B cell (primary cell): ENCODE measurements around the gene CSNK2B. TPM values are rescaled to one million over a fixed set of nuclear protein-coding genes. Genes with fewer than 3 reads are reported as not detected.

ENCODE experiments used
- ATAC-seq: fragments of 200-7000 bp; cut with Tn5 transposase; one replicate; pipeline ENCODE4 v1.10.0; 2021; ENCODE audit warnings: low read depth, mild to moderate bottlenecking, moderate number of reproducible peaks, moderate library complexity
- CTCF ChIA-PET: fragments of 350-600 bp; sonication (Branson Sonifier 250); formaldehyde crosslinking; loops from one replicate; lab custom pipeline; 2021; ENCODE audit warnings: antibody characterized with exemption, inconsistent platforms; lab: Charles Lee
- POLR2A ChIA-PET: fragments of 350-600 bp; sonication (Branson Sonifier 250); formaldehyde crosslinking; loops from one replicate; lab custom pipeline; 2021; ENCODE audit warnings: antibody characterized with exemption; lab: Charles Lee
- DNase-seq: peaks from one replicate; pipeline ENCODE4 v3.0.0; 2013
- H2AFZ ChIP-seq: 2 replicates; pipeline ENCODE4 v1.6.1; 2012; ENCODE audit warnings: mild to moderate bottlenecking, low read depth, low read length; ENCODE audit not compliant: insufficient read depth, poor library complexity, severe bottlenecking
- H3K27ac ChIP-seq, 2 donors: 1 replicate in 1 of 2; 2 replicates in 1 of 2; pipeline ENCODE4 v1.5.1; 2012 to 2013; ENCODE audit warnings: low read length in 2 of 2, mild to moderate bottlenecking in 2 of 2, moderate library complexity in 1 of 2
- H3K27me3 ChIP-seq, 4 experiments: fragments of 200-600 bp in 1 of 4; sonication (generic) in 1 of 4; replicated peaks in 1 of 4; 1 replicate in 2 of 4; 2 replicates in 2 of 4; pipeline versions ENCODE4 v1.6.1 to v1.7.0; 2013 to 2016; ENCODE audit warnings: low read length in 3 of 4, mild to moderate bottlenecking in 2 of 4, mixed read lengths in 1 of 4, moderate library complexity in 1 of 4; ENCODE audit not compliant: insufficient read depth in 4 of 4, control insufficient read depth in 3 of 4; ENCODE audit errors: control extremely low read depth in 1 of 4
- H3K36me3 ChIP-seq, 2 experiments: replicated peaks in 1 of 2; 1 replicate in 1 of 2; 2 replicates in 1 of 2; pipeline versions ENCODE4 v1.6.1 to v1.7.1; 2013; ENCODE audit warnings: low read length in 1 of 2; ENCODE audit not compliant: insufficient read depth in 2 of 2, control insufficient read depth in 1 of 2; ENCODE audit errors: control extremely low read depth in 1 of 2, extremely low read depth in 1 of 2
- H3K4me1 ChIP-seq, 2 donors: fragments of 200-600 bp in 1 of 2; sonication (generic) in 1 of 2; 1 replicate in 1 of 2; 2 replicates in 1 of 2; pipeline versions ENCODE4 v1.5.1 to v1.6.1; 2013 to 2017; ENCODE audit warnings: low read length in 2 of 2; ENCODE audit not compliant: control insufficient read depth in 2 of 2, insufficient read depth in 2 of 2
- H3K4me2 ChIP-seq: replicated peaks from 2 replicates; pipeline ENCODE3; 2012; ENCODE audit warnings: mild to moderate bottlenecking, low read depth, low read length; ENCODE audit not compliant: poor library complexity, severe bottlenecking
- H3K4me3 ChIP-seq, 5 experiments: fragments of 200-600 bp in 1 of 5; sonication (generic) in 1 of 5; 1 replicate in 3 of 5; 2 replicates in 2 of 5; pipeline versions ENCODE4 v1.5.1 to v1.7.0; 2011 to 2016; ENCODE audit warnings: low read length in 4 of 5, mild to moderate bottlenecking in 4 of 5, low read depth in 2 of 5, control low read depth in 1 of 5, moderate library complexity in 1 of 5; ENCODE audit not compliant: insufficient read depth in 1 of 5; ENCODE audit errors: control extremely low read depth in 1 of 5, extremely low read depth in 1 of 5
- H3K79me2 ChIP-seq: fragments of 200-600 bp; sonication (generic); one replicate; pipeline ENCODE4 v1.6.0; 2016; ENCODE audit warnings: low read length; ENCODE audit not compliant: control insufficient read depth, insufficient read depth
- H3K9ac ChIP-seq: fragments of 200-600 bp; sonication (generic); 2 replicates; pipeline ENCODE4 v1.6.1; 2017; ENCODE audit warnings: mild to moderate bottlenecking, low read length, moderate library complexity
- H3K9me3 ChIP-seq, 3 donors: one replicate each; pipeline versions ENCODE4 v1.6.1 to v1.7.1; 2013; ENCODE audit warnings: low read length in 2 of 3; ENCODE audit not compliant: control insufficient read depth in 2 of 3, insufficient read depth in 1 of 3; ENCODE audit errors: control extremely low read depth in 1 of 3
- H4K20me1 ChIP-seq: 2 replicates; pipeline ENCODE4 v1.6.0; 2012; ENCODE audit warnings: mild to moderate bottlenecking, low read length; ENCODE audit not compliant: insufficient read depth, control insufficient read depth, poor library complexity, severe bottlenecking
- H3K27ac Mint-ChIP-seq: one replicate; pipeline ENCODE4 v1.8.0; 2021; ENCODE audit warnings: mixed read lengths
- H3K27me3 Mint-ChIP-seq: one replicate; pipeline ENCODE4 v1.8.0; 2021; ENCODE audit warnings: mixed read lengths
- H3K4me1 Mint-ChIP-seq: one replicate; pipeline ENCODE4 v1.8.0; 2021; ENCODE audit warnings: mixed read lengths
- H3K4me3 Mint-ChIP-seq: one replicate; pipeline ENCODE4 v1.8.0; 2021; ENCODE audit warnings: mixed read lengths
- H3K9me3 Mint-ChIP-seq: one replicate; pipeline ENCODE4 v1.8.0; 2022; ENCODE audit warnings: mixed read lengths; ENCODE audit not compliant: insufficient read depth
- EZH2 ChIP-seq: IDR thresholded peaks from 2 replicates; pipeline ENCODE4 v1.6.1; 2012; ENCODE audit warnings: borderline replicate concordance, low read depth, mild to moderate bottlenecking, moderate library complexity, low read length; ENCODE audit not compliant: insufficient read depth, poor library complexity, severe bottlenecking
- WGBS: methylation state at CpG from one replicate; pipeline ENCODE4 v1.1.5; 2013; ENCODE audit warnings: missing lambda C conversion rate; ENCODE audit not compliant: insufficient coverage; 5-methylcytosine and 5-hydroxymethylcytosine counted together
- intact Hi-C: fragments of 100-400 bp; cut with micrococcal nuclease; formaldehyde crosslinking; loops from one replicate; pipeline ENCODE4 v1.10.0; 2022
- polyA plus RNA-seq: library from polyadenylated mRNA; depleted of rRNA; stranded (reverse); fragments of >200 nt; gene quantifications from 2 replicates; pipeline ENCODE4 v1.2.3, GENCODE V29; 2012
- total RNA-seq, 2 donors: library from RNA; stranded (reverse); fragments of 120-200 nt in 1 of 2; gene quantifications; 1 replicate in 1 of 2; 2 replicates in 1 of 2; pipeline versions ENCODE4 v1.2.3 to v1.2.4, GENCODE V29; 2013 to 2022
- TF ChIP-seq, protein P1 (sequence below): fragments of 200-600 bp; IDR thresholded peaks from one replicate; pipeline ENCODE4 v1.8.0; 2022; ENCODE audit warnings: antibody characterized with exemption, mild to moderate bottlenecking

CSNK2B gene
- total and polyA plus RNA-seq, 2 donors (not counting 1 experiment from before 2014, with no cell fraction given) = 142 to 146 TPM

DNA sequence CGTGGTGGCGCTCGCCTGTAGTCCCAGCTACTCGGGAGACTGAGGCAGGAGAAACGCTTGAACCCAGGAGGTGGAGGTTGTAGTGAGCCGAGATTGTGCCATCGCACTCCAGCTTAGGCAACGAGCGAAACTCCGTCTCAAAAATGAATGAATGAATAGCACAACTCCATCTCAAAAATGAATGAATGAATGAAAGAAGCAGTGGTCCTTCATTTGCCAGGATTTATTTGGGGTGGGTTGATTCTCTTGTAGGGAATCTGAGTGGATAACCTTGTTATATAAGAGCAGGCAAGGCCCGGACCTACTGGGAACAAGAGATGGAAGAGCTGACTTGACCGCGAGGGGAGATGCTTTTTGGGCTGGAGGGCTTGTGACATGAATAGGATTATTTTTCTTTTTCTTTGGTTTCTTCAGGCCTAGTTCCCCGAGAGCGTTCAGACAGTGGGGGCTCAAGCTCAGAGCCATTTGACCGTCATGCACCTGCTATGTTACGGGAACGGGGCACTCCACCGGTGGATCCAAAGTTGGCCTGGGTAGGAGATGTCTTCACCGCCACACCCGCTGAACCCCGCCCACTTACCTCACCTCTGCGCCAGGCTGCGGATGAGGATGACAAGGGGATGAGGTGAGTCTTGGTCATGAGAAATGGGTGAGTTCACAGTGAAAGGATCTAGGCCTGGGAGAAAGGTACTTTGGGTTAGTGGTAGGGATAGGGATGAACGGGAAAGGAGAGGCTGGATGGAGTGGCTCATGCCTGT lies 35.5 kb upstream of the CSNK2B start:
- 96% methylated on average over 18 of the region's 25 CpGs for WGBS
- Histone ChIP-seq H3K79me2 (peaks cover 6% of the 10 kb centered on the region), H3K36me3 (peaks cover 6 to 92% of the 10 kb centered on the region in 2 experiments), H2AFZ (no peak overlapping the region), H3K4me3 (no peak overlapping the region), H3K9ac (no peak overlapping the region), H3K27ac (no peak overlapping the region), H3K27me3 (no peaks in the 10 kb centered on the region), H3K4me2 (no peak overlapping the region), H4K20me1 (peaks cover 46% of the 10 kb centered on the region), H3K4me1 (no peaks in the 10 kb centered on the region), H3K9me3 (no peaks in the 10 kb centered on the region)
- intact Hi-C loops = no loop called here
- ATAC-seq = no peak
- Mint-ChIP-seq H3K27me3 (no peaks in the 10 kb centered on the region), H3K4me3 (no peak overlapping the region), H3K9me3 (no peaks in the 10 kb centered on the region), H3K27ac (no peak overlapping the region), H3K4me1 (no peaks in the 10 kb centered on the region)
- DNase-seq = no peak
- TF ChIP-seq, protein P1, sequence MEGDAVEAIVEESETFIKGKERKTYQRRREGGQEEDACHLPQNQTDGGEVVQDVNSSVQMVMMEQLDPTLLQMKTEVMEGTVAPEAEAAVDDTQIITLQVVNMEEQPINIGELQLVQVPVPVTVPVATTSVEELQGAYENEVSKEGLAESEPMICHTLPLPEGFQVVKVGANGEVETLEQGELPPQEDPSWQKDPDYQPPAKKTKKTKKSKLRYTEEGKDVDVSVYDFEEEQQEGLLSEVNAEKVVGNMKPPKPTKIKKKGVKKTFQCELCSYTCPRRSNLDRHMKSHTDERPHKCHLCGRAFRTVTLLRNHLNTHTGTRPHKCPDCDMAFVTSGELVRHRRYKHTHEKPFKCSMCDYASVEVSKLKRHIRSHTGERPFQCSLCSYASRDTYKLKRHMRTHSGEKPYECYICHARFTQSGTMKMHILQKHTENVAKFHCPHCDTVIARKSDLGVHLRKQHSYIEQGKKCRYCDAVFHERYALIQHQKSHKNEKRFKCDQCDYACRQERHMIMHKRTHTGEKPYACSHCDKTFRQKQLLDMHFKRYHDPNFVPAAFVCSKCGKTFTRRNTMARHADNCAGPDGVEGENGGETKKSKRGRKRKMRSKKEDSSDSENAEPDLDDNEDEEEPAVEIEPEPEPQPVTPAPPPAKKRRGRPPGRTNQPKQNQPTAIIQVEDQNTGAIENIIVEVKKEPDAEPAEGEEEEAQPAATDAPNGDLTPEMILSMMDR = no peak
- TF ChIP-seq EZH2 = no peak
- POLR2A ChIA-PET = no interaction called here
- CTCF ChIA-PET = no interaction called here

DNA sequence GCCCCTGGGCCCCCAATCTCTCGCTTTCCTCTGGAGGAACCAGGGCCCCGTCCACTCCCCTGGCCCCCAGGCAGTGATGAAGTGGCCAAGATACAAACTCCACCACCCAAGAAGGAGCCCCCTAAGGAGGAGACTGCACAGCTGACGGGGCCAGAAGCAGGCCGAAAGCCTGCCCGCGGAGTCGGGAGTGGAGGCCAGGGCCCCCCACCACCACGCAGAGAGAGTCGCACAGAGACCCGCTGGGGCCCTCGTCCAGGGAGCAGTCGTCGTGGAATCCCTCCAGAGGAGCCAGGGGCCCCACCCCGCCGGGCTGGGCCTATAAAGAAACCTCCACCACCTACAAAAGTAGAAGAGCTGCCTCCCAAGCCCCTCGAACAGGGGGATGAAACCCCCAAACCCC lies 34.7 kb upstream of the CSNK2B start:
- Histone ChIP-seq H3K9ac (no peak overlapping the region), H2AFZ (no peak overlapping the region), H3K27ac (no peak overlapping the region), H3K4me1 (no peaks in the 10 kb centered on the region), H3K36me3 (peaks cover 6 to 91% of the 10 kb centered on the region in 2 experiments), H3K79me2 (peaks cover 6% of the 10 kb centered on the region), H3K9me3 (no peaks in the 10 kb centered on the region), H4K20me1 (peaks cover 46% of the 10 kb centered on the region), H3K4me2 (no peak overlapping the region), H3K27me3 (no peaks in the 10 kb centered on the region), H3K4me3 (no peak overlapping the region)
- DNase-seq = no peak
- Mint-ChIP-seq H3K9me3 (no peaks in the 10 kb centered on the region), H3K4me1 (no peaks in the 10 kb centered on the region), H3K27me3 (no peaks in the 10 kb centered on the region), H3K4me3 (no peak overlapping the region), H3K27ac (no peak overlapping the region)
- ATAC-seq = no peak
- CTCF ChIA-PET = no interaction called here
- POLR2A ChIA-PET = no interaction called here
- 93% methylated on average over 13 of the region's 16 CpGs for WGBS
- intact Hi-C loops = no loop called here
- TF ChIP-seq EZH2 = no peak
- TF ChIP-seq, protein P1 = no peak
